DND-41 (cell line): ENCODE measurements around the gene TPRX2.
"Not testable (repeated sequence)": the region's sequence is repeated elsewhere in the genome, so short reads cannot be mapped to it uniquely, and the experiment has no call there.

Source experiments
- ATAC-seq: fragments of 200-7000 bp; cut with Tn5 transposase; 3 replicates; pipeline ENCODE4 v1.9.1; 2021; ENCODE audit warnings: low read depth; ENCODE audit not compliant: insufficient read depth
- DNase-seq: peaks from one replicate; pipeline ENCODE4 v3.0.0-alpha.2; 2020
- H2AFZ ChIP-seq: 2 replicates; pipeline ENCODE4 v1.6.0; 2012; ENCODE audit warnings: low read depth, low read length
- H3K27ac ChIP-seq: 2 replicates; pipeline ENCODE4 v1.5.1; 2012; ENCODE audit warnings: low read length, inconsistent platforms
- H3K27me3 ChIP-seq: fragments of 200-600 bp; sonication (generic); 2 replicates; pipeline ENCODE4 v1.6.0; 2012; ENCODE audit warnings: low read length, mild to moderate bottlenecking, inconsistent platforms; ENCODE audit not compliant: insufficient read depth, poor library complexity
- H3K36me3 ChIP-seq: 2 replicates; pipeline ENCODE4 v1.5.1; 2012; ENCODE audit warnings: low read length, inconsistent platforms; ENCODE audit not compliant: insufficient read depth
- H3K4me1 ChIP-seq: 2 replicates; pipeline ENCODE4 v1.5.1; 2012; ENCODE audit warnings: mild to moderate bottlenecking, low read length; ENCODE audit not compliant: insufficient read depth
- H3K4me2 ChIP-seq: 2 replicates; pipeline ENCODE4 v1.6.0; 2012; ENCODE audit warnings: mild to moderate bottlenecking, moderate library complexity, low read length, inconsistent platforms; ENCODE audit not compliant: insufficient read depth
- H3K4me3 ChIP-seq, 2 experiments: fragments of 200-600 bp in 1 of 2; shearing (Covaris generic) in 1 of 2; 2 replicates each; pipeline ENCODE4 v1.5.1; 2012 to 2016; ENCODE audit warnings: inconsistent platforms in 2 of 2, low read length in 2 of 2, mild to moderate bottlenecking in 2 of 2, low read depth in 1 of 2, moderate library complexity in 1 of 2
- H3K79me2 ChIP-seq: 2 replicates; pipeline ENCODE4 v1.6.0; 2012; ENCODE audit warnings: low read length, inconsistent platforms; ENCODE audit not compliant: insufficient read depth
- H3K9ac ChIP-seq: 2 replicates; pipeline ENCODE4 v1.6.0; 2012; ENCODE audit warnings: low read depth, mild to moderate bottlenecking, inconsistent platforms, low read length, moderate library complexity
- H3K9me3 ChIP-seq: 2 replicates; pipeline ENCODE4 v1.5.1; 2012; ENCODE audit warnings: low read length, moderate library complexity, mild to moderate bottlenecking, inconsistent platforms; ENCODE audit not compliant: insufficient read depth, severe bottlenecking
- H4K20me1 ChIP-seq: 2 replicates; pipeline ENCODE4 v1.6.0; 2012; ENCODE audit warnings: low read length; ENCODE audit not compliant: insufficient read depth
- CTCF ChIP-seq: IDR thresholded peaks from 2 replicates; pipeline ENCODE4 v1.5.1; 2012; ENCODE audit warnings: borderline replicate concordance, low read length, moderate library complexity, mild to moderate bottlenecking; ENCODE audit not compliant: poor library complexity, severe bottlenecking; ENCODE audit errors: extremely low read depth
- EZH2 ChIP-seq: IDR thresholded peaks from 3 replicates; pipeline ENCODE4 v1.6.1; 2012; ENCODE audit warnings: borderline replicate concordance, low read depth, mild to moderate bottlenecking, moderate library complexity, low read length, inconsistent platforms; ENCODE audit not compliant: severe bottlenecking

Gene TPRX2

GRCh38 chr19:47901370-47901769 lies 42.3 kb downstream of the TPRX2 start:
- no peak overlapping the region for H2AFZ ChIP-seq
- TF ChIP-seq EZH2 (no peak), CTCF (no peak)
- no peak overlapping the region for H3K27ac ChIP-seq
- H3K36me3 ChIP-seq: no peaks in the 10 kb centered on the region
- H3K4me2 ChIP-seq: no peak overlapping the region
- H4K20me1 ChIP-seq: no peaks in the 10 kb centered on the region
- no peak overlapping the region for H3K9ac ChIP-seq
- no peaks in the 10 kb centered on the region for H3K27me3 ChIP-seq
- H3K79me2 ChIP-seq: no peaks in the 10 kb centered on the region
- DNase-seq: no peak
- H3K4me3 ChIP-seq: no peak overlapping the region
- no peak for ATAC-seq
- H3K9me3 ChIP-seq: no peaks in the 10 kb centered on the region
- no peaks in the 10 kb centered on the region for H3K4me1 ChIP-seq

GRCh38 chr19:47909350-47909749 lies 50.3 kb downstream of the TPRX2 start:
- peak; percentile 81 for DNase-seq

GRCh38 chr19:47910191-47910590 lies 51.2 kb downstream of the TPRX2 start:
- H3K4me2 ChIP-seq, H3K27ac ChIP-seq, H3K36me3 ChIP-seq, H4K20me1 ChIP-seq, H3K27me3 ChIP-seq, ATAC-seq, H3K9me3 ChIP-seq, H3K4me1 ChIP-seq, H3K4me3 ChIP-seq, H2AFZ ChIP-seq, H3K9ac ChIP-seq, H3K79me2 ChIP-seq, DNase-seq: not testable (repeated sequence)

More at GRCh38 chr19:47909350-47909749, 50.3 kb downstream of the TPRX2 start:
- not testable (repeated sequence) for H4K20me1 ChIP-seq, H3K4me2 ChIP-seq, H3K9ac ChIP-seq, H3K4me3 ChIP-seq, ATAC-seq, H3K27me3 ChIP-seq, H3K79me2 ChIP-seq, H3K9me3 ChIP-seq, H3K36me3 ChIP-seq, H2AFZ ChIP-seq, H3K4me1 ChIP-seq, H3K27ac ChIP-seq
